Islet of Langerhans (tissue), 1 donor: Measurements from ENCODE around the gene LGI4.
"Not testable (repeated sequence)": the region's sequence is repeated elsewhere in the genome, so short reads cannot be mapped to it uniquely, and the experiment has no call there.

Experiments
- FAIRE-seq: peaks from one replicate; lab custom pipeline; 2011; peaks lifted over from hg19 to GRCh38; lab: Jason Lieb, UNC

LGI4 gene

DNA sequence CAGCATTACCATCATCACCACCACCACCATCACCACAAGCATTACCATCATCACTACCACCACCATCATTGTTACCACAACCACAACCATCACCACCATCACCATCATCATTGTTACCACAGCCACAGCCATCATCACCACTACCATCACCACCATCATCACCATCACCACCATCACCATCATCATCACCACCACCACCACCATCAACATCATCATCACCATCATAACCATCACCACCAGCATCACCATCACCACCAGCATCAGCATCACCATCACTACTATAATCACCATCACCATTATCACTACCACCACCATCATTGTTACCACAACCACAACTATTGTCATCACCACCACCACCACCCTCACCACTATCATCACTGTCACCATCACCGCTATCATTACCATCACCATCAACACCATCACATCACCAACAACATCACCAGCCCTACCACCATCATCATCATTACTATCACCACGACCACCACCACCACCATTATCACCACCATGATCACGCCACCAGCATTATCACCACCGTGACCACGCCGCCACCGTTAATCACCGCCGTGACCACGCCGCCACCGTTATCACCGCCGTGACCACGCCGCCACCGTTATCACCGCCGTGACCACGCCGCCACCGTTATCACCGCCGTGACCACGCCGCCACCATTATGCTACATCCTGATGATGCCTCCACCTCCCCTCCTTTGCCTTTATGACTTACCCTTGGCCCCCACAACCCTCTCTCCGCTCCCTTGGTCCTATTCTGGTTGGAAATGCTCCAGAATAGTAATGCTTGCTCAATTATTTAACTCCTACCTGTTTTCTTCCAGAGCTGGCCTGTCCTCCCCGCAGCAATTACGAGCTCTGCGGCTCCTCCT is 29.2 kb downstream of the LGI4 start:
- no peak for FAIRE-seq

DNA sequence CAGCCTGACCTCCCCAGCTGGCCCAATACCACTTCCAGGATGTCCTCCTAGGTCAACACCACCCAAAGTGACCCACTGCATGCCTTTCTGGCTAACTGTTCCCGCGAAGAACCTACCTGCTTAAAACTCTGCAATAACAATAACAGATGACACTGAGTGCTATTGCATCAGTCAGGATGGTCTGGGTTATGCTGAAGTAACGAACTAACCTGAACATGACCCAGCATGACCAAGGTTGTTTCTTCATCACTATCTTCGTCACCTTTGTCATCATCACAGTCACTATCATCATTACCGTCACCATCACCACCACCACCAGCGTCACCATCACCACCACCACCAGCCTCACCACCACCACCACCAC is 29.8 kb downstream of the LGI4 start:
- no peak for FAIRE-seq

DNA sequence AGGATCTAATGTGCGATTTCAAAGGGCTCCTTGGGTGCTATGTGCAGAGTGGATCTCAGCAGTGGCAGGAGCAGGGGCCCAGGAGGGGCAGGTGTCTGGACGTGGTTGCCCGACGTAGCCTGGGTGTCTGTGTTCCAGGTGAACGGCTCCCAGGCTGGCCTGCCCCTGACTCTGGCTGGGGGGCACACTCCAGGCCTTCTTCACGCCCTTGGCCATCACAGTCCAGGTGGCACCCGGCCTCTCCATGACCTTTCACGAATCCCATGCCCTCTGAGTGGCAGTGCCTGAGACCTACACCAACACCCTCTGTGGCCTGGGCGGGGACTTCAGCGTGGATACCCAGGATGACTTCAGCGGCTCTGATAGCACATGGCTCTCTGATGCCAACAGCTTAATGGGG is 30.5 kb downstream of the LGI4 start:
- no peak for FAIRE-seq

GRCh38 chr19:35103614-35104013 is 31.2 kb downstream of the LGI4 start:
- not testable (repeated sequence) for FAIRE-seq

- FAIRE-seq, result not testable (repeated sequence)
Observed at GRCh38 chr19:35101949-35102348, 32.9 kb downstream of the LGI4 start.

GRCh38 chr19:35100588-35101533 is 34.0 kb downstream of the LGI4 start:
- FAIRE-seq, result no peak

DNA sequence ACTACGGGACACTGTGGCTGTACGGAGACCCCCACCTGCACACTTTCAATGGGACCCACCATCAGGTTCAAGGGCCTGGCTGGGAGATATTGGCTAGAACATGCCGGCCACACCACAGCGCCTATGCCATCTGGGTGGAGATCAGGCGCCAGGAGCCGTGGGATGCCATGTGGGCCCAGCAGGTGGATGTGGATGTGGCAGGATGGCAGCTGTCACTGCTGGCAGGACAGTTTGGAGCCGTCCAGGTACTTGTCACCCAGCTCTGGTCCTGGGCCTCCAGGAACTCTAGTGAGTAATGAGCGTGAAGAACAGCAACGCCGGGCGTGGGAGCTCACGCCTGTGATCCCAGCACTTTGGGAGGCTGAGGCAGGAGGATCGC is 35.0 kb downstream of the LGI4 start:
- FAIRE-seq, result no peak

- FAIRE-seq, result no peak
Observed at GRCh38 chr19:35099155-35099896, 35.5 kb downstream of the LGI4 start.

GRCh38 chr19:35098413-35099049 is 36.3 kb downstream of the LGI4 start:
- FAIRE-seq, result no peak

DNA sequence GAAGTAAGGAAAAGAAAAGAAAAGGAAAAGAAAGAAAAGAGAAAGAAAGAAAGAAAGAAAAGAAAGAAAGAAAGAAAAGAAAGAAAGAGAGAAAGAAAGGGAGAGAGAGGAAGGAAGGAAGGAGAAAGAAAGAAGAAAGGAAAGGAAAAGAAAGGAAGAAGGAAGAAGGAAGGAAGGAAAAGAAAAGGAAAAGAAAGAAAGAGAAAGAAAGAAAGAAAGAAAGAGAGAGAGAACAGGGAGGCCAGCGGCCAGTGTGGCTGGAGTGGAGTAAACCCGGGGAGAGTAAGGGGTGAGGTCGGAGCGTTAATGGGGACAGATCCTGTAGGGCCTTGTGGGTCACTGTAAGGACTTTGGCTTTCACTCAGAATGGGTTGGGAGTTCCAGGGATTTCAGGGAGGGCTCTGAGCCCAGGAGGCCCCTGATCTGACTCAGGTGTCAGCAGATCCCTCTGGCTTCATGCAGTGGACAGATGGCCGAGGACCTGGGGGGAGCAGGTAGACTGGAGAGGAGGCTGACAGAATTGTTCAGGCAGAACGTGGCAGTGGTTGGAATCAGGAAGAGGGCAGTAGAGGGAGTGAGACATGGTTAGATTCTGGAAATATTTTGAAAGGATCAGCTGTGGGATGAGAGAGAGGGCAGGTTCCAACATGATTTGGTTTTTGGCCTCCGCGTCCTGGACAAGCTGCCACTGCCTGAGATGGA is 39.0 kb downstream of the LGI4 start:
- FAIRE-seq, result no peak

GRCh38 chr19:35094656-35095055 is 40.2 kb downstream of the LGI4 start:
- no peak for FAIRE-seq

DNA sequence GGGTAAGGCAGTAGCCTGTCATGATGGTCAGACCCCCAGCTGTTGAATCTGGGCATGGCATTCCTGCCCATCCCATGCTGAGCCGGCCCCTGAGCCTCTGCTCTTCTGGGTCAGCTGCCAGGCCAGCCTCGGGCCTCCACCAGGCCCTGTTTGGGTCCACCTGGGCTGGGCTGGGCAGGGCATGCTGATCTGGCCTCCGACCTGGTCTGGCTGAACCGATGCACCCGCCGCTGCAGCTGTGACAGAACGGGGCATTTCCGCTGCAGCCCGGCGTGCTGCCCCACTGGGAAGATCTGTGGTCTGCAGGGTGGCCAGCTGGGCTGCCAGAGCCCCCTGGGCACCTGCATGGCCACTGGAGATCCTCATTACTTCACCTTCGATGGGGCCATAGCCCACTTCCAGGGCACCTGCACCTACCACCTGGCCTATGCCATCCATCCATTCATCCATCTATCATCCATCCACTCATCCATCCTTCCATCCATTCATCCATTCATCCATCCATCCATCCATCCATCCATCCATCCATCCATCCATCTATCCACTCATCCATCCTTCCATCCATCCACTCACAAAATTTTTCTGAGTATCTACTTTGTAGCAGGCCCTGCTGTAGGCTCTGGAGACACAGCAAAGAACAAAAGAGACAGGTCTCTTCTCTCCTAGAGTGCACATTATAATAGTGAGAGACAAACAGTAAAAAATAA is 40.8 kb downstream of the LGI4 start:
- FAIRE-seq, result no peak

DNA sequence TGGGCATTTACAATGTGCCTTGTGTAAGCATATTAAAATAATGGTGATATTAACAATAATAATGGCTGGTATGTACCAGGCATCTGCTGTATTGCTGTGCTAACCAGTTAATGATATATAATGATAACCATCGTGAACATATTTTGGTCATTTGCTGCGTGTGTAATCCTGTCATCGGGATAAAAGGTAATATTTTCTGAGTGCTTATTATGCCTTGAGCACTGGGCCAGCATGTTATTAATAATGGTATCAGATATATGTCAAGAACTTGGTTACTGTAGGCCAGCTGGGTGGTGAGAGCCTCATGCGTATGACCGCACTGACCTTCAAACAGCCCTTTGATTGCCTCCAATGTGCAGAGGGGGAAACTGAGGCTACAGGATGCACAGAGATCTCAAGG is 41.4 kb downstream of the LGI4 start:
- no peak for FAIRE-seq

GRCh38 chr19:35090506-35091214 is 44.2 kb downstream of the LGI4 start:
- FAIRE-seq, result no peak

GRCh38 chr19:35090160-35090505 is 44.7 kb downstream of the LGI4 start:
- no peak for FAIRE-seq

DNA sequence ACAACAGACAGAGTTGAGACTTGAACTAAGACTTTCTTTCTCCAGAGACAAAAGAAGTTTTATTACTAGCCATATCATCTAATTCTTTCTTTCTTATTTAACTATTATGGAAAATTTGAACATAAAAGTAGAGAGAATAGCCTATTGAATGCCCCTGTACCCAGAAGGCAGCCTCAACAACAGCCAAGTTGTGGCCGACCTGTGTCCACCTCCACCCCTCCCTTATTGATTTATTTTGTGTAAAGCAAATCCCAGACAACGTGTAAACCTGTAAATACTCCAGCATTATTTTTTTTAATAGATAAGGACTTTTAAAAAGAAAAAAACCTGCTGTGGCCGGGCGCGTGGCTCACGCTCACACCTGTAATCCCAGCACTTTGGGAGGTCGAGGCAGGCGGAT is 45.3 kb downstream of the LGI4 start:
- FAIRE-seq, result no peak

- no peak for FAIRE-seq
Observed at GRCh38 chr19:35088131-35088913, 46.5 kb downstream of the LGI4 start.

GRCh38 chr19:35087393-35087792 is 47.5 kb downstream of the LGI4 start:
- FAIRE-seq, result no peak

GRCh38 chr19:35086455-35086854 is 48.4 kb downstream of the LGI4 start:
- FAIRE-seq, result no peak
